ENCODE measurements around the gene HOXC12. TPM values are rescaled to one million over a fixed set of nuclear protein-coding genes. Genes with fewer than 3 reads are reported as not detected.

The HOXC12 gene
- total and polyA plus RNA-seq, 2 of the 8 experiments (the other 6 are each of a cell fraction or from before 2014, with no cell fraction given): not detected

DNA sequence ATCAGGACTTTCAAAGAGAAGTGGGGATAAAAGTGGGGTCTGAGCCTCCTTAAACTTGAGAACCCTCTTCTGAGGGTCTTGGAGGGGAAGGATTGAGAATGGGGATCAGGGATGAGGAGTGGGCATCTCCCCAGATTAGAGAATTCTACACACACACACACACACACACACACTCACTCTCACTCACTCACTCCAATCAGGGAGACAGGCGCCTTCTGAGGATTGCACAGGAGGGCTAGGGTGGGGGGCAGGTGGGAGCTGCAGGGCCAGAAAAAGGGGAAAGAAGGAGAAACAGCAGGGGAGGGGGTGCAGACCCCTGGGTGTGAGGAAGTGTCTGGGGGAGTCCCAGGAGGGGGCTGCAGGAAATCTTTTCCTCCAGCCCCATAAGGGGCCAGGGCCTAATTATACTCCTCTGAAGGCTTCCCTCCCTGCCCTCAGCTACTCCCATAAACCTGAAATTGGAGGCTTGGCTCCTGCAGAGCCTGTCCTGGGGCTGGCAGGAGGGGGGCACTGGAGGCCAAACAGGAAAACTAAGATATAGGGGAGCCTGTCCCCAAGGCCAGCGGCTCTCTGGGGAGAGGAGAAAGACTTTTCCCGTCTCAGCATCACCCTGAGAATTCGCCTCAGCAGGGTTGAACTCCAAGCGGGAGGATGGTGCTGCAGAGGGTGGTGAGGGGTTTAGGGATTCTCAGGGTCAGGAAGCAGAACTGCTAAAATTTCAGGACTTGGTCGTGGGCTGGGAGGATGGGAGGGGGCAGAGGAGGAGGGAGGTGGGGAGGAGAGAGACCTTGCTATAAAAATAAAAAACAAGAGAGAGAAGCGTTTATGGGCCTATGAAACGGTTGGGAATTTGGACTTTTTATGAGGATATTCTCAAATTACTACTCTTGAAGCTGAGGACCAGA is 46.8 kb downstream of the HOXC12 start:
- DNase-seq (ENCODE audit: low read depth in 1 of 2, low spot score in 2 of 2): no peak
- ChIA-PET CTCF (ENCODE audit: partially characterized antibody) (interaction anchor here (0.5 to 11.3 kb wide), 11 partner anchors 11 to 571 kb away, joined by 3 to 172 read pairs (median 7); partner anchors contain the start of genes HOXC10, HOXC5 and HOXC6), POLR2A (ENCODE audit: partially characterized antibody) (interaction anchor here (1.4 kb wide), 1 partner anchor 11 kb away, joined by 6 read pairs; no protein-coding TSS in a partner anchor)
- Histone ChIP-seq H4K91ac (replicated peaks; ENCODE audit: insufficient read length, low read length) (no peak overlapping the region), H3K4me2 (ENCODE audit: insufficient read depth in 1 of 2, low read depth in 2 of 2, low read length in 2 of 2) (no peak overlapping the region; a peak in 1 of 4 replicates), H3K79me2 (ENCODE audit: control insufficient read depth in 1 of 2, insufficient read depth in 2 of 2, low read length in 2 of 2) (no peaks in the 10 kb centered on the region), H4K8ac (ENCODE audit: extremely low read depth, insufficient read depth, low read length) (no peak overlapping the region), H3K9me3 (ENCODE audit: insufficient read depth in 2 of 2, low read depth in 1 of 2, low read length in 1 of 2) (no peaks in the 10 kb centered on the region), H3K79me1 (ENCODE audit: low read depth, low read length) (no peaks in the 10 kb centered on the region), H2BK15ac (ENCODE audit: low read length) (no peak overlapping the region), H3K4me3 (ENCODE audit: extremely low read depth in 1 of 4, insufficient read depth in 2 of 4, low read depth in 3 of 4, low read length in 4 of 4) (no peak overlapping the region), H3K27ac (ENCODE audit: low read depth, low read length) (no peak overlapping the region), H3K9ac (replicated peaks in 1 of 4; ENCODE audit: extremely low read depth in 1 of 4, low read depth in 3 of 4, low read length in 3 of 4) (no peak overlapping the region), H2BK12ac (ENCODE audit: low read depth, low read length) (no peak overlapping the region), H3K36me3 (ENCODE audit: control insufficient read depth in 2 of 4, insufficient read depth in 4 of 4, low read length in 3 of 4) (peaks cover 0 to 11% (median 0%) of the 10 kb centered on the region in 4 experiments; a peak in 1 of 8 replicates), H3K4me1 (replicated peaks in 1 of 4; ENCODE audit: control insufficient read depth in 3 of 4, insufficient read depth in 4 of 4, low read length in 3 of 4) (peaks cover 0 to 8% (median 2%) of the 10 kb centered on the region in 4 experiments; a peak in 4 of 7 replicates), H2AFZ (ENCODE audit: low read length) (no peak overlapping the region), H3K56ac (replicated peaks; ENCODE audit: insufficient read length, low read depth, low read length) (no peak overlapping the region), H4K5ac (ENCODE audit: insufficient read length, low read depth, low read length) (no peak overlapping the region), H3K14ac (ENCODE audit: insufficient read length) (no peak overlapping the region), H3K4ac (replicated peaks; ENCODE audit: insufficient read length, low read depth, low read length) (no peak overlapping the region), H2AK5ac (ENCODE audit: low read depth, low read length) (no peak overlapping the region), H3K18ac (ENCODE audit: extremely low read depth, low read length) (no peak overlapping the region), H2BK5ac (ENCODE audit: low read depth, low read length) (no peak overlapping the region), H2BK20ac (ENCODE audit: low read length) (no peak overlapping the region), H4K20me1 (replicated peaks in 1 of 2; ENCODE audit: control insufficient read depth in 1 of 2, insufficient read depth in 2 of 2, low read length in 2 of 2) (peaks cover 11 to 26% of the 10 kb centered on the region in 2 experiments), H2BK120ac (replicated peaks; ENCODE audit: low read depth, low read length) (no peak overlapping the region), H3K23me2 (ENCODE audit: low read depth, low read length) (peaks cover 2% of the 10 kb centered on the region; the same call in 1 of the 2 replicates), H3K23ac (ENCODE audit: insufficient read length) (no peak overlapping the region), H3K27me3 (replicated peaks in 1 of 4; ENCODE audit: control insufficient read depth in 3 of 4, extremely low read depth in 1 of 4, insufficient read depth in 3 of 4, low read length in 3 of 4) (peaks cover 98 to 100% (median 100%) of the 10 kb centered on the region in 4 experiments)
- FAIRE-seq: no peak
- WGBS, 2 experiments (ENCODE audit: extremely low coverage in 1 of 2, insufficient coverage in 1 of 2, insufficient read length in 1 of 2, insufficient replicate concordance in 2 of 2, low coverage in 1 of 2, low lambda C conversion rate in 2 of 2, missing lambda C conversion rate in 1 of 2): 14% methylated on average over 8 of the region's 8 CpGs; no CpG with 5 or more reads in 1 of the 2 experiments
- TF ChIP-seq KDM1A (IDR thresholded peaks at IDR 0.05; ENCODE audit: borderline replicate concordance, low read length) (no peak), SIX5 (IDR thresholded peaks at IDR 0.05; ENCODE audit: low read depth, low read length) (no peak), SUZ12 (IDR thresholded peaks at IDR 0.05; ENCODE audit: low read length) (peak; percentile 7), RAD21 (IDR thresholded peaks at IDR 0.05 in 1 of 2, conservative IDR thresholded peaks at IDR 0.05 in 1 of 2; ENCODE audit: low read depth in 2 of 2, low read length in 2 of 2) (no peak), TBP (IDR thresholded peaks at IDR 0.05; ENCODE audit: low read depth, low read length) (no peak)
- TF ChIP-seq, protein P1, sequence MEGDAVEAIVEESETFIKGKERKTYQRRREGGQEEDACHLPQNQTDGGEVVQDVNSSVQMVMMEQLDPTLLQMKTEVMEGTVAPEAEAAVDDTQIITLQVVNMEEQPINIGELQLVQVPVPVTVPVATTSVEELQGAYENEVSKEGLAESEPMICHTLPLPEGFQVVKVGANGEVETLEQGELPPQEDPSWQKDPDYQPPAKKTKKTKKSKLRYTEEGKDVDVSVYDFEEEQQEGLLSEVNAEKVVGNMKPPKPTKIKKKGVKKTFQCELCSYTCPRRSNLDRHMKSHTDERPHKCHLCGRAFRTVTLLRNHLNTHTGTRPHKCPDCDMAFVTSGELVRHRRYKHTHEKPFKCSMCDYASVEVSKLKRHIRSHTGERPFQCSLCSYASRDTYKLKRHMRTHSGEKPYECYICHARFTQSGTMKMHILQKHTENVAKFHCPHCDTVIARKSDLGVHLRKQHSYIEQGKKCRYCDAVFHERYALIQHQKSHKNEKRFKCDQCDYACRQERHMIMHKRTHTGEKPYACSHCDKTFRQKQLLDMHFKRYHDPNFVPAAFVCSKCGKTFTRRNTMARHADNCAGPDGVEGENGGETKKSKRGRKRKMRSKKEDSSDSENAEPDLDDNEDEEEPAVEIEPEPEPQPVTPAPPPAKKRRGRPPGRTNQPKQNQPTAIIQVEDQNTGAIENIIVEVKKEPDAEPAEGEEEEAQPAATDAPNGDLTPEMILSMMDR (IDR thresholded peaks at IDR 0.05; ENCODE audit: control extremely low read depth in 1 of 3, insufficient read depth in 1 of 3, low read depth in 1 of 3, low read length in 3 of 3): no peak

All from H1 (cell line).